GM18508 (cell line): ENCODE measurements around the gene ZBTB46.

Experiments used
- ATAC-seq: cut with Tn5 transposase; IDR thresholded peaks from one replicate; pipeline ENCODE4 v1.9.1; 2021; ENCODE audit warnings: moderate number of reproducible peaks; ENCODE audit not compliant: insufficient read depth, unreplicated experiment

ZBTB46 gene

GRCh38 chr20:63772781-63773518 lies 58.1 kb downstream of the ZBTB46 start:
- ATAC-seq = no peak

DNA sequence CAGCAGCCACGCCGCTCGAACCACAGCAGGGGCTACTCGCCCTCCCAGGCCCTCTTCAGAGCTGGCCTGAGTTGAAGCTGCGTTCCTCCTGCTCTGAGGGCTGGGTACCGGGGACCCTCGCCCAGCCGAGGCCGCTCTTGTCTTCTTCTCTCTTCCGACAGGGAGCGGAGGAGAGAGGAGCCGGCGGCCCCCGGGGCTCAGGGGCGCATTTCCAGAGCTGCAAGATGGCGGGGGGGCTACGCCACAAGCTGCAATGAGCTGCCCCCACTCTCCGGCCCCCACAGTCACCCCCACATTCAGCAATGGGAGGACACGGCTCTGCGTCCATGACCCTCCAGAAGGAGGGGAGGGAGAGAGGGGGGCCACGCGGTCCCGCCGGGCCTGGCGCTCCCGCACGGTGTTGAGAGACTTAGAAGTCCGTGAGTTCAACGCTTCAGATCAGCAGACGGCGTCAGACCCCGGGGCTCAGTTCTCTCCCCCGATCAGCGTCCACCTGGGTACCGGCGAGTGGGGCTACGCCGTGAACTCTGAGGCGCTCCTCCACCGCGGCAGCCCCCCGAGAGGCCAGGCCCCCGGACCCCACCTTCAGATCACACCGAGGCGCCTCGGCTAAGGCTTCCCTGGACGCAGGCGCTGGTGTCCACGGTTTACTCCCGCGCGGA lies 59.9 kb downstream of the ZBTB46 start:
- ATAC-seq = no peak

DNA sequence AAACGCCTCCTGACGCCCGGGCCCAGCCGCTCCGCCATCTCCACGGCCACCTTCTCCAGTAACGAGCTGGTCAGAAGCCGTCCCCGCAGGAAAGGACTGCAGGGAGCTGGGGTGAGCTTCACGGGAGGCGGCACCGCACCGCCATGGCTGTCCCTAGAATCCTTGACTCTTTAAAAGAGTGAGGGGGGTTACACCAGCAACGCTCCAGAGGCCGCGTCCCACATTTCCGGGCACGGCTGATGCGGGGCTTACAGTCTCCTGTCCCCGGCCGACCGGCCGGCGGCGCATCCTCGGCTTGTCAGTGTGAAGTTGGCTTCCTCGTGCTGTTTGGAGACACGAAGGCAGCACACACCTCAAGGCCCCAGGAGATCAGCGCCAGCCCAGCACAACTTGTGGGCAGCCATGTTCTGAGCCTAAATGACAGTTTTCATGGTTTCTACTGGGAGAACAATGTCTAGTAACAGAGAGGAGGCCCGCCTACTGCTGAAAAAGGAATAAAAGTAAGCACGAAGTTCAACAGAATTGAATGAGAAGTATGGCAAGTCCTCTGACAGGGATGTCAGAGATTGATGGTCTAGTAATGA lies 61.1 kb downstream of the ZBTB46 start:
- no peak for ATAC-seq

DNA sequence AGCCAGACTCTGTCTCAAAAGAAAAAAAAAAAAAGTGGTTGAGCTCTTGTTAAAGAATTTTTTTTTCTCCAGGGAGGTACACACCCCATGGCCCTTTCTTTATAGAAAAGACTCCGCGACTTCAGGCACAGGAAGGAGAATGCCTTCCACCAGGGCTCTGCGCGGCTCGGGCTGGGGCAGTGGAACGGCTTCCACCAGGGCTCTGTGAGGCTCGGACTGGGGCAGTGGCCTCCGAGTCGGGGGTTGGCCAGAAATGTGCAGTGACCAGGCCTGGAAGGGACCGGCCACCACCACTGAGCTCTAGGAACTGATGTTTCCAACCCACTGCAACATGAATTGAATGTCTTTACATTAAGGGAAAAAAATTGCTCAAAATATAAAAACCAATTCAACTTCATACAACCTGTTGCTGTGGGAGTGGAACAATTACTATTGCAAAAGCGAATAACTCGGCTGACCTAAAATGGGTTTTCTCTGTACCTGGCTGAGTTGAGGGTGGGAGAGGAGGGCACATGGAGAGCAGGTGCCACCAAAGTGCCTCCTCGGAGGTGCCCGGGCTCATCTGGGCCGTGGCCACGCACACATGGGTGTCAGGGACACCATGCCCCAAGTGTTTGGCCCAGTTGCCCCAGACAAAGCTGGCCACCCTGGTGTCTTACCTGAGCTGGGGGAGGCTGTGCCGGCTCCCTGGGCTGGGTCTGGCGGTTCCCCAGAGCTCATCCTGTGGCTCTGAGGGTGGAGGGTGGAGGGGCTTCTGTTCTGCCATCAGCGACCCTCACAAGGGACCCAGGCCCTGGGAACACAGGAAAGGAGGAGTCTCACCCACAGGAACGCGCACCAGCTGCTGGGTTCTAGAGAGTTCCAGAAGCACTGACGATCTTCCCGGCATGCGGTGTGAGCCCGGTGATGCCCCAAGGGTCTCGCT lies 62.2 kb downstream of the ZBTB46 start:
- no peak for ATAC-seq

- ATAC-seq = no peak
Observed at GRCh38 chr20:63767886-63768285, 63.2 kb downstream of the ZBTB46 start.

DNA sequence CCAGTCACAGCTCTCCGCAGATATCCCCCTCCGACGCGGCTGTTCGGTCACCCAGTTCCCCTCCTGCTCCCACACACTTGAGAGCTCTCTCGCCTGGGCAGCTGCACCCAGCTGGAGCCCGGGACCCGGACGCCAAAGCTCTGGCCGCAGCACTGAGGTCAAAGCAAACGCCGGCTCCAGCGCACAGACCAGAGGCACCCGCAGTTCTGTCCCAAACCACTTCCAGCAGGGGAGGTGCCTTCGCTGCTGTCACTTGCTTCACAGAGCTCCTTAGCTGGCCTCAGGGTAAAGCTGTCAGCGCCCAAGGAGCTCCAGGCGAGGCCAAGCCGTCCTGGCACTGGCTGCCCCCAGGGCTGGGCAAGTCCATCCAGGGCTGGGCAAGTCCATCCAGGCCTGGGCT lies 63.6 kb downstream of the ZBTB46 start:
- ATAC-seq = no peak

DNA sequence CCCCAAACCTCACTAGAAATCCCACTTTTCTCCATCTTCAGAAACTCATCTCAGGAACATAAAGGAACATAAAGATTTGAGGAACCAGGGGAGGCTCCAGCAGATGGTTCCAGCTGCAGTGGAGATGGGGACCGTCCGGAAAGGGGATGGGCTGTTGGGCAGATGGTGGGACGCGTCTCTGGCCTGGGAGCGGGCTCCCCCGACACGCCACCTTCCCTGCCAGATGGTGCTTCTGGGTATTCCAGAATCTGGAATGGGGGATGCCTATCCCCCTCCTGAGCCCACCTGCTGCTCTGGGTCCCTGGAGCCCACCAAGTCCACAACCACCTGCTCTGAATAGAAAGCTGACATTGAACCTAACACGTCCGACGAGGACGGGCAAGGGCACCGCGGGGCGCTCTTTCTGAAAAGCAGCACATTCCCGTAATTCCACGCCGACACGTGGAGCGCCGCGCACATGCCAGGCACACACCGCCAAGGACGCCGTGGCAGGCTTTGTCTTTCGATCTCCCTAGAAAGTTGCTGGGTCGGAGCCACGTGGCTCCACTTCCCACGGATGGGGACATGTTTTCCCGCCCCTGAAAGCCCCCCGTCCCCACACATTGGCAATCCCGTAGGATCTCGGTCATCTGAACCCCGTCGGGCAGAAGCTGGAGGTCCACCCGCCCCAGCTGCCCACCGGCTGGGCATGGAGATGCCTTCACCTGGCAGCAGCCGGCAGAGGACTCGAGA lies 64.2 kb downstream of the ZBTB46 start:
- ATAC-seq = no peak

GRCh38 chr20:63765902-63766301 lies 65.2 kb downstream of the ZBTB46 start:
- no peak for ATAC-seq

DNA sequence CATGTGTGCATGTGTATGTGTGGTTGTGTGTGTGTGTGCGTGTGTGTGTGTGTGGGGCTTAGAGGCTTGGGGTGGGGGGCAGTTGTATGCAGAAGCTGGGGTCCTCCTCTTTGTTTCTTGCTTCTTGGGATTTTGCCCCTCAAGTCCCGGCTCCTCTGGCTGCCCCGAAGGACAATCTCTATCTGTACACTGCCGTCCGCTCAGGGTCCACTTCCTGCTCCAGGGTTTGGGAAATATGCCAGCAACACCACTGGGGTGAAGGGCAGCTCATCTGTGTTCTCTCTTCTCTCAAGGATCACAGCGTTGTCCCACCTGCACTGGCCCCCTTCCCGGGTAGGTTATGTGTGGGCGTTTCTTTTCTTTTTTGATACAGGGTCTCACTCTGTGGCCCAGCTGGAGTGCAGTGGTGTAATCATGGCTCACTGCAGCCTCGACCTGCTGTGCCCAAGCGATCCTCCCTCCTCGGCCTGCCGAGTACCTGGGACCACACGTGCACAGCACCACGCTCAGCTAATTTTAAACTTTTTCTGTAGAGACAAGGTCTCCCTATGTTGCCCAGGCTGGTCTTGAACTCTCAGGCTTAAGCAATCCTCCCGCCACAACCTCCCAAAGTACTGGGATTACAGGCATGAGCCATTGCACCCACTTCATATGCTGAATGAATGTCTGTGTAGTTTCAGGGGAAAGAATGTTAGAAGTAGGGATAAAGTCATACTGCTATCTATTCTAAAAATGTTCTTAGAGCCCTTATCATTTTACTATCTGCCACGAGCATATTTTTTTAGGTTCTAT lies 65.8 kb downstream of the ZBTB46 start:
- no peak for ATAC-seq

GRCh38 chr20:63759377-63759901 lies 71.6 kb downstream of the ZBTB46 start:
- ATAC-seq = no peak

GRCh38 chr20:63758152-63758551 lies 72.9 kb downstream of the ZBTB46 start:
- no peak for ATAC-seq

GRCh38 chr20:63756648-63756991 lies 74.4 kb downstream of the ZBTB46 start:
- ATAC-seq = no peak

- ATAC-seq = no peak
Observed at GRCh38 chr20:63755933-63756647, 75.0 kb downstream of the ZBTB46 start.

DNA sequence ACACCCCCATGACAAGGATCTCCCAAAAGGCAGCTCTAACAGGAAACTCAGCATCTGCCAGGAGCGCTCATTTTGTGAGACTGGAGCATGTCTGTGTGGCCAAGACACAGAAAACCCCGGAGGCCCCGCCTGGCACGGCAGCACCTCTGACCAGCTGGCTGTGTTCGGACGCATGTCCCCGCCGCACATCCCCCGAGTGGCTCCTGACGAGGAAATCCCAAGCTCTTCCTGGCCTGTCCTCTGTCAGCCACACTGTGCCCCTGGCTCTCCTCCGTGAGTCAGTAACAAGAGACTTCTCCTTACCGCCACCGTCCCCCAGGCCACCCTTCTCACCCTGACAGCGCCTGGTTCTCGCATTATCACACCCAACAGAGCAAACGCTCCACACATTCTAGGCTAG lies 77.1 kb downstream of the ZBTB46 start:
- ATAC-seq = no peak

GRCh38 chr20:63753381-63753780 lies 77.7 kb downstream of the ZBTB46 start:
- ATAC-seq = no peak

DNA sequence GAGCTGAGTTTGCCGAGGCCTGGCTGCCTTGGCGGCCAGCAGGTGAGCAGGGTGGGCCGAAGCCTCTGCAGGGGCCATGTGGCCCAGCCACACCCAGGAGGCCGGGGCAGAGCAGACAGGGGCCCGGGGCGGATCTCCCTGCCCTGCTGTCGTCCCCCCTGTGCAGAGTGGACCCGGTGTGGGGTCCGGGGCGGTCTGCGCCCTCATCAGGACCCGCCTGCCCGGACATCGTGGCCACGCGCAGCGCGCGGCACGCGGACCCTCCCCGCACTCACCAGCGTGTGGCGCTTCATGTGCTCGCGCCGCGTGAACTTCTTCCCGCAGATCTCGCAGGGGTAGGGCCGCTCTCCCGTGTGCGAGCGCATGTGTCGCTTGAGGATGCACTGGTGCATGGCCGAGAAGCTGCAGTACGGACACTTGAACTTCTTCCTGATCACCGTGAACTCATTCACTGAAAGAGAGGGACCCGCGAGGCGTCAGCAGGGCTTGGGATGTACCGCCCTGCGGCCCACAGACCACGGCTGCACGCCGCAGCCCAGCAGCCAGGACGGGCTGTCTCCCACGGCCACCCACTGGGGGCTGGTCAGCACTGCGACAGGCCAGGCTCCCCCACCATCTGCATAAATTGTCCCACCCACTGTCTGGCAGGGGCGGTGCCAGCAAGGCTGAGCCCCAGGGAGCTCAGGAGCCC lies 78.5 kb downstream of the ZBTB46 start:
- no peak for ATAC-seq

DNA sequence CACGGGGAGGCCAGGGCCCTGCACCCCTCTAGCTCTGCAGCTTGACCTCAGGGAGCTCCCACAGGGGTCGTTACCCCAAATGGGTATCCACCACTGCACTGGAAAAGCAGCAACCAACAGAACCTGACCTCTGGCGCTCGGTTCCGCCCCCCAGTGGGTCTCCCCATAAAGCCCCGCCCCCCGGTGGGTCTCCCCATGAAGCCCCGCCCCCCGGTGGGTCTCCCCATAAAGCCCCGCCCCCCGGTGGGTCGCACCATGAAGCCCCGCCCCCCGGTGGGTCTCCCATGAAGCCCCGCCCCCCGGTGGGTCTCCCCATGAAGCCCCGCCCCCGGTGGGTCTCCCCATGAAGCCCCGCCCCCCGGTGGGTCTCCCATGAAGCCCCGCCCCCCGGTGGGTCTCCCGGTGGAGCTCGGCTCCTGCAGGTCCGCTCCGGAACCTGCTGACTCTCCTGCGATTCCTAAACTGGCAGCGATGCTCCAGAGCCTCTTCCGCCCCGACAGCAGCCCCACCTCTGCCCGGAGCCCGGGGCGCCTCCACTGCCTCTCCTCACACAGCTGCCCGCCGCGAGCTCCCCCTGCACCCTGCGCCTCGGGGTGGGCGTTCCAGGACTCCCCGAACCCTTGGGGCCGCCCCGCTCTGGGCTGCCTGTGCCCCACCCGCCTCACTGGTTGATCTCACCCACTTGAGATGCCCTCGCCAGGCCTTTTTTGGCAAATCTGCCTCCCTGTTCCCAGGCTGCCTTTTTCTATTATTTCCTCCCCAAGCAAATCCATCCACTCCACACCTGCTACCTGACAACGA lies 79.4 kb downstream of the ZBTB46 start:
- ATAC-seq = no peak
